AG20443 (cell line): ENCODE measurements around the gene DAP.
"Not testable (repeated sequence)": the region's sequence is repeated elsewhere in the genome, so short reads cannot be mapped to it uniquely, and the experiment has no call there.

ENCODE experiments used
- DNase-seq: peaks from one replicate; pipeline ENCODE4 v3.0.0; 2012; ENCODE audit warnings: low spot score, mixed read lengths

The DAP gene

GRCh38 chr5:10761185-10761932, at the start of gene DAP:
Gene DAP, minus strand, starts transcription at chr5:10761234. Its CDS starts 166 bp downstream, at chr5:10761068.
- DNase-seq: peak; percentile 98

GRCh38 chr5:10808347-10809226, 47.6 kb upstream of the DAP start:
- no peak for DNase-seq

- DNase-seq: no peak
Observed at GRCh38 chr5:10801931-10802666, 41.1 kb upstream of the DAP start.

- DNase-seq: no peak
Observed at GRCh38 chr5:10800852-10801251, 39.8 kb upstream of the DAP start.

- no peak for DNase-seq
Observed at GRCh38 chr5:10797261-10797660, 36.2 kb upstream of the DAP start.

- DNase-seq: no peak
Observed at GRCh38 chr5:10793785-10794184, 32.8 kb upstream of the DAP start.

GRCh38 chr5:10792336-10792735, 31.3 kb upstream of the DAP start:
- DNase-seq: no peak

GRCh38 chr5:10789726-10790125, 28.7 kb upstream of the DAP start:
- DNase-seq: peak; percentile 27

- DNase-seq: peak; percentile 83
Observed at GRCh38 chr5:10789021-10789420, 28.0 kb upstream of the DAP start.

- no peak for DNase-seq
Observed at GRCh38 chr5:10788358-10788757, 27.3 kb upstream of the DAP start.

GRCh38 chr5:10786835-10787234, 25.8 kb upstream of the DAP start:
- no peak for DNase-seq

GRCh38 chr5:10780208-10780607, 19.2 kb upstream of the DAP start:
- not testable (repeated sequence) for DNase-seq

- no peak for DNase-seq
Observed at GRCh38 chr5:10779592-10779991, 18.6 kb upstream of the DAP start.

GRCh38 chr5:10778179-10778910, 17.3 kb upstream of the DAP start:
- DNase-seq: no peak

GRCh38 chr5:10775646-10776045, 14.6 kb upstream of the DAP start:
- DNase-seq: no peak

GRCh38 chr5:10772901-10773585, 12.0 kb upstream of the DAP start:
- no peak for DNase-seq

GRCh38 chr5:10768328-10768899, 7.4 kb upstream of the DAP start:
- no peak for DNase-seq

- no peak for DNase-seq
Observed at GRCh38 chr5:10762776-10763500, 1.9 kb upstream of the DAP start.

GRCh38 chr5:10761933-10762775, 1.1 kb upstream of the DAP start:
- no peak for DNase-seq

GRCh38 chr5:10760921-10761184, 181 bp downstream of the DAP start:
- no peak for DNase-seq
